Measurements from ENCODE around the gene GATA3. TPM values are rescaled to one million over a fixed set of nuclear protein-coding genes. Genes with fewer than 3 reads are reported as not detected.
A peak's percentile ranks its signal among the peaks of the same experiment; 100 is the strongest.

GATA3 gene
- total and polyA plus RNA-seq, 2 of the 8 experiments (the other 6 are each of a cell fraction or from before 2014, with no cell fraction given) = 0.02 to 0.43 TPM

GRCh38 chr10:8078027-8078426 is 23.5 kb downstream of the GATA3 start:
- Histone ChIP-seq H3K56ac (replicated peaks; ENCODE audit: insufficient read length, low read depth, low read length) (no peak overlapping the region), H3K79me2 (ENCODE audit: control insufficient read depth in 1 of 2, insufficient read depth in 2 of 2, low read length in 2 of 2) (no peaks in the 10 kb centered on the region), H3K14ac (ENCODE audit: insufficient read length) (no peak overlapping the region), H3K36me3 (ENCODE audit: control insufficient read depth in 2 of 4, insufficient read depth in 4 of 4, low read length in 3 of 4) (no peaks in the 10 kb centered on the region), H3K18ac (ENCODE audit: extremely low read depth, low read length) (no peak overlapping the region), H2BK15ac (ENCODE audit: low read length) (no peak overlapping the region), H2BK20ac (ENCODE audit: low read length) (no peak overlapping the region), H2BK12ac (ENCODE audit: low read depth, low read length) (no peak overlapping the region), H2BK120ac (replicated peaks; ENCODE audit: low read depth, low read length) (no peak overlapping the region), H4K5ac (ENCODE audit: insufficient read length, low read depth, low read length) (no peak overlapping the region), H3K4me2 (ENCODE audit: insufficient read depth in 1 of 2, low read depth in 2 of 2, low read length in 2 of 2) (no peak overlapping the region), H3K4me3 (ENCODE audit: extremely low read depth in 1 of 4, insufficient read depth in 2 of 4, low read depth in 3 of 4, low read length in 4 of 4) (no peak overlapping the region), H3K27ac (ENCODE audit: low read depth, low read length) (no peak overlapping the region), H3K23me2 (ENCODE audit: low read depth, low read length) (no peaks in the 10 kb centered on the region), H3K4ac (replicated peaks; ENCODE audit: insufficient read length, low read depth, low read length) (no peak overlapping the region), H4K8ac (ENCODE audit: extremely low read depth, insufficient read depth, low read length) (no peak overlapping the region), H2AK5ac (ENCODE audit: low read depth, low read length) (no peak overlapping the region), H3K79me1 (ENCODE audit: low read depth, low read length) (no peaks in the 10 kb centered on the region), H3K4me1 (replicated peaks in 1 of 4; ENCODE audit: control insufficient read depth in 3 of 4, insufficient read depth in 4 of 4, low read length in 3 of 4) (peaks cover 0 to 4% (median 3%) of the 10 kb centered on the region in 4 experiments), H3K9ac (replicated peaks in 1 of 4; ENCODE audit: extremely low read depth in 1 of 4, low read depth in 3 of 4, low read length in 3 of 4) (no peak overlapping the region), H2BK5ac (ENCODE audit: low read depth, low read length) (no peak overlapping the region), H4K20me1 (replicated peaks in 1 of 2; ENCODE audit: control insufficient read depth in 1 of 2, insufficient read depth in 2 of 2, low read length in 2 of 2) (no peaks in the 10 kb centered on the region), H2AFZ (ENCODE audit: low read length) (no peak overlapping the region), H3K9me3 (ENCODE audit: insufficient read depth in 2 of 2, low read depth in 1 of 2, low read length in 1 of 2) (no peaks in the 10 kb centered on the region), H3K23ac (ENCODE audit: insufficient read length) (no peak overlapping the region), H3K27me3 (replicated peaks in 1 of 4; ENCODE audit: control insufficient read depth in 3 of 4, extremely low read depth in 1 of 4, insufficient read depth in 3 of 4, low read length in 3 of 4) (no peaks in the 10 kb centered on the region), H4K91ac (replicated peaks; ENCODE audit: insufficient read length, low read length) (no peak overlapping the region)
- ChIA-PET POLR2A (ENCODE audit: partially characterized antibody) (no interaction called here), CTCF (ENCODE audit: partially characterized antibody) (interaction anchor here (1.2 to 1.6 kb wide), 2 partner anchors 13 to 161 kb away, joined by 3 read pairs; no protein-coding TSS in a partner anchor)
- DNase-seq (ENCODE audit: low read depth in 1 of 2, low spot score in 2 of 2) (no peak), FAIRE-seq (no peak)
- no peak for TF ChIP-seq TAF1 (IDR thresholded peaks at IDR 0.05; ENCODE audit: low read depth, low read length)
- peak; percentile 54; the same call in 1 of the 2 replicates for TF ChIP-seq TEAD4 (IDR thresholded peaks at IDR 0.05; ENCODE audit: low read depth, low read length)
- no peak for TF ChIP-seq POLR2A (IDR thresholded peaks at IDR 0.05; ENCODE audit: control extremely low read depth in 1 of 2, low read depth in 2 of 2, low read length in 2 of 2)
- 38% methylated on average over 1 of the region's 1 CpG; no CpG with 5 or more reads in 1 of the 2 experiments for WGBS, 2 experiments (ENCODE audit: extremely low coverage in 1 of 2, insufficient coverage in 1 of 2, insufficient read length in 1 of 2, insufficient replicate concordance in 2 of 2, low coverage in 1 of 2, low lambda C conversion rate in 2 of 2, missing lambda C conversion rate in 1 of 2)

Data from H1 (cell line).